CD4-positive, alpha-beta T cell (primary cell): ENCODE measurements around the gene DICER1. TPM values are rescaled to one million over a fixed set of nuclear protein-coding genes. Genes with fewer than 3 reads are reported as not detected.

Experiments
- ATAC-seq: fragments of 200-7000 bp; cut with Tn5 transposase; one replicate; pipeline ENCODE4 v1.10.0; 2022; ENCODE audit warnings: mild to moderate bottlenecking; ENCODE audit not compliant: poor library complexity
- CTCF ChIA-PET: fragments of 350-600 bp; sonication (Branson Sonifier 250); formaldehyde crosslinking; loops from one replicate; lab custom pipeline; 2021; ENCODE audit warnings: antibody characterized with exemption, inconsistent platforms; lab: Charles Lee
- POLR2A ChIA-PET: fragments of 350-600 bp; sonication (Branson Sonifier 250); formaldehyde crosslinking; loops from one replicate; lab custom pipeline; 2021; ENCODE audit warnings: antibody characterized with exemption, inconsistent platforms; lab: Charles Lee
- DNase-seq, 14 experiments: peaks; one replicate each; pipeline ENCODE4 v3.0.0-alpha.2; 2013 to 2020; ENCODE audit warnings: mixed read lengths in 2 of 14
- H3K27ac ChIP-seq, 2 donors: one replicate each; pipeline versions ENCODE4 v1.5.1 to v1.7.0; 2013; ENCODE audit warnings: low read length in 2 of 2, low read depth in 1 of 2, mild to moderate bottlenecking in 1 of 2
- H3K27me3 ChIP-seq, 2 experiments: 1 replicate in 1 of 2; 2 replicates in 1 of 2; pipeline versions ENCODE4 v1.6.1 to v1.7.0; 2013; ENCODE audit warnings: low read length in 2 of 2, control low read depth in 1 of 2, mild to moderate bottlenecking in 1 of 2, moderate library complexity in 1 of 2; ENCODE audit not compliant: insufficient read depth in 2 of 2, control insufficient read depth in 1 of 2
- H3K36me3 ChIP-seq: one replicate; pipeline ENCODE4 v1.6.1; 2013; ENCODE audit warnings: low read length, control low read depth; ENCODE audit not compliant: insufficient read depth
- H3K4me1 ChIP-seq: one replicate; pipeline ENCODE4 v1.6.1; 2013; ENCODE audit warnings: low read length, control low read depth; ENCODE audit not compliant: insufficient read depth
- H3K4me3 ChIP-seq: one replicate; pipeline ENCODE4 v1.5.1; 2013; ENCODE audit warnings: mild to moderate bottlenecking, low read length, moderate library complexity
- H3K9me3 ChIP-seq, 2 experiments: 1 replicate in 1 of 2; 2 replicates in 1 of 2; pipeline versions ENCODE4 v1.6.1 to v1.7.0; 2013; ENCODE audit warnings: low read length in 2 of 2, mild to moderate bottlenecking in 2 of 2, control low read depth in 1 of 2, moderate library complexity in 1 of 2; ENCODE audit not compliant: control insufficient read depth in 1 of 2, insufficient read depth in 1 of 2
- H3K27ac Mint-ChIP-seq: one replicate; pipeline ENCODE4 v1.8.0; 2020; ENCODE audit warnings: mixed read lengths
- H3K27me3 Mint-ChIP-seq: one replicate; pipeline ENCODE4 v1.8.0; 2021; ENCODE audit warnings: mixed read lengths
- H3K36me3 Mint-ChIP-seq: one replicate; pipeline ENCODE4 v1.8.0; 2021; ENCODE audit warnings: low read depth, mixed read lengths
- H3K4me1 Mint-ChIP-seq: one replicate; pipeline ENCODE4 v1.8.0; 2021; ENCODE audit warnings: low read depth, mixed read lengths
- H3K4me3 Mint-ChIP-seq: one replicate; pipeline ENCODE4 v1.8.0; 2020; ENCODE audit warnings: mild to moderate bottlenecking, mixed read lengths
- H3K9me3 Mint-ChIP-seq: one replicate; pipeline ENCODE4 v1.8.0; 2020; ENCODE audit warnings: mixed read lengths
- intact Hi-C, 2 experiments: fragments of 100-400 bp; cut with DNase I in 1 of 2; cut with micrococcal nuclease in 1 of 2; formaldehyde crosslinking; loops; one replicate each; pipeline versions ENCODE4 v1.15.1 to v1.9.0; 2023 to 2025; cut with DNase I, micrococcal nuclease
- total RNA-seq, 174 experiments: library from RNA in 2 of 174; stranded (reverse) in 2 of 174; gene quantifications; one replicate each; pipeline ENCODE4 v1.2.3 and lab custom pipeline; 2021 to 2026
- TF ChIP-seq, protein P1 (sequence below): fragments of 200-600 bp; IDR thresholded peaks from one replicate; pipeline ENCODE4 v1.8.0; 2022; ENCODE audit warnings: antibody characterized with exemption, mild to moderate bottlenecking

DICER1 gene
- total RNA-seq, 2 experiments from 2014 or later, result 53.7 to 66.0 TPM

- H3K4me3 ChIP-seq, result no peak overlapping the region
- intact Hi-C loops, result loop anchor here in 1 of 2 experiments (5.0 to 10.0 kb wide), 3 partner anchors 362 to 1640 kb away; partner anchors contain the start of genes SYNE3 and VRK1
- H3K9me3 ChIP-seq, result no peaks in the 10 kb centered on the region
- H3K36me3 ChIP-seq, result no peaks in the 10 kb centered on the region
- TF ChIP-seq, protein P1, sequence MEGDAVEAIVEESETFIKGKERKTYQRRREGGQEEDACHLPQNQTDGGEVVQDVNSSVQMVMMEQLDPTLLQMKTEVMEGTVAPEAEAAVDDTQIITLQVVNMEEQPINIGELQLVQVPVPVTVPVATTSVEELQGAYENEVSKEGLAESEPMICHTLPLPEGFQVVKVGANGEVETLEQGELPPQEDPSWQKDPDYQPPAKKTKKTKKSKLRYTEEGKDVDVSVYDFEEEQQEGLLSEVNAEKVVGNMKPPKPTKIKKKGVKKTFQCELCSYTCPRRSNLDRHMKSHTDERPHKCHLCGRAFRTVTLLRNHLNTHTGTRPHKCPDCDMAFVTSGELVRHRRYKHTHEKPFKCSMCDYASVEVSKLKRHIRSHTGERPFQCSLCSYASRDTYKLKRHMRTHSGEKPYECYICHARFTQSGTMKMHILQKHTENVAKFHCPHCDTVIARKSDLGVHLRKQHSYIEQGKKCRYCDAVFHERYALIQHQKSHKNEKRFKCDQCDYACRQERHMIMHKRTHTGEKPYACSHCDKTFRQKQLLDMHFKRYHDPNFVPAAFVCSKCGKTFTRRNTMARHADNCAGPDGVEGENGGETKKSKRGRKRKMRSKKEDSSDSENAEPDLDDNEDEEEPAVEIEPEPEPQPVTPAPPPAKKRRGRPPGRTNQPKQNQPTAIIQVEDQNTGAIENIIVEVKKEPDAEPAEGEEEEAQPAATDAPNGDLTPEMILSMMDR, result no peak
- Mint-ChIP-seq H3K4me3 (peak overlapping the region; percentile 88), H3K9me3 (no peaks in the 10 kb centered on the region), H3K4me1 (peaks cover 71% of the 10 kb centered on the region), H3K36me3 (peaks cover 7% of the 10 kb centered on the region), H3K27me3 (no peaks in the 10 kb centered on the region), H3K27ac (peak overlapping the region; percentile 80)
- ChIA-PET POLR2A (no interaction called here), CTCF (no interaction called here)
- H3K27me3 ChIP-seq, result no peaks in the 10 kb centered on the region
- no peak overlapping the region for H3K27ac ChIP-seq
- DNase-seq (no peak), ATAC-seq (no peak)
- peaks cover 34% of the 10 kb centered on the region for H3K4me1 ChIP-seq
Observed at GRCh38 chr14:95155045-95155444, 2.3 kb downstream of the DICER1 start.

DNA sequence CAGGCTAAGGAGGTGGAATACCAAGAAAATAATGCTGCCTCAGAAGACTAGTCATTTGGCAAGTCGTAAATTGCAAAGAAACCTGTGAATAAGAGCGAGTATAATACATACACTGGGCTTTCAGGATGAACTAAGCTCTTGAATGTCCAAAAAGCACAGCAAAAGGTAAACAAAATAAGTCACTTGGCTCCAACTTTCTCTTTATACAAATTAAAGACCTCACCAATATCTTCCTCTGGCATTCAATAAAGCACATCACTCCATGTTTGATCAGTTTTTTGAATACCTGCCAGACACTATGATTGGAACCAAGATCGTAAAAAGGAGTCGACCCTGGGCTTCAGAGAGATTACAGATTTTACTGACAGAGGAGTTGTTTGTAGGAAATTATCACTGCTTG lies 3.5 kb downstream of the DICER1 start:
- H3K27ac ChIP-seq, result no peak overlapping the region
- Mint-ChIP-seq H3K9me3 (no peaks in the 10 kb centered on the region), H3K36me3 (peaks cover 13% of the 10 kb centered on the region), H3K4me3 (peak overlapping the region; percentile 88), H3K27me3 (no peaks in the 10 kb centered on the region), H3K27ac (no peak overlapping the region), H3K4me1 (peaks cover 81% of the 10 kb centered on the region)
- ChIA-PET POLR2A (interaction anchor here (0.7 to 1.3 kb wide), 2 partner anchors 22 to 36 kb away, joined by 3 read pairs; no protein-coding TSS in a partner anchor), CTCF (no interaction called here)
- DNase-seq, result no peak
- H3K27me3 ChIP-seq, result no peaks in the 10 kb centered on the region
- H3K36me3 ChIP-seq, result no peaks in the 10 kb centered on the region
- no peaks in the 10 kb centered on the region for H3K9me3 ChIP-seq
- intact Hi-C loops, result loop anchor here in 1 of 2 experiments (10.0 kb wide), 1 partner anchor 1641 kb away; the partner anchor contains the start of gene VRK1
- ATAC-seq, result no peak
- peaks cover 37% of the 10 kb centered on the region for H3K4me1 ChIP-seq
- no peak overlapping the region for H3K4me3 ChIP-seq
- TF ChIP-seq, protein P1, result no peak

DNA sequence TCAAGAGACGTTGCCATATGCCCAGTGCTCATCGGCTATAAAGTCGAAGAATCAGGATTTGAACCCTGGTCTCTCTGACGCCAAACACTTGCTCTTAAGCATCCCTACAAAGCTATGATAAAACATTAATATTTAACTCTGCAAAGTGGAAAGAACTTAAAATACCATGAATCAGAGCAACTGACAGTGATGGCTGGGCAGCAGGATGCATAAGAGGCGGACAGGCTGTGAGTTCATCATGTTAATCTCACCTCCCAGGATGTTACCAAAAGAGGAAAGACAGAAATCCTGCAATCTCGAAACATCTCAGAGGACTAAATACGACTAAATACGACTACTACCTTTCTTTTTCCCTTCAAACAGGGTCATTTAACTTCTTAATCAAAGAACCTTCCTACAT lies 5.8 kb downstream of the DICER1 start:
- TF ChIP-seq, protein P1, result no peak
- no peak overlapping the region for H3K4me3 ChIP-seq
- DNase-seq, result no peak
- H3K4me1 Mint-ChIP-seq, result peaks cover 93% of the 10 kb centered on the region
- CTCF ChIA-PET, result no interaction called here
- POLR2A ChIA-PET, result no interaction called here
- no peak overlapping the region for H3K27ac ChIP-seq
- peak overlapping the region; percentile 9 for H3K4me3 Mint-ChIP-seq
- no peaks in the 10 kb centered on the region for H3K27me3 Mint-ChIP-seq
- intact Hi-C loops, result loop anchor here in 1 of 2 experiments (10.0 kb wide), 1 partner anchor 1643 kb away; the partner anchor contains the start of gene VRK1
- peaks cover 0 to 2% of the 10 kb centered on the region in 2 experiments for H3K9me3 ChIP-seq
- H3K27ac Mint-ChIP-seq, result no peak overlapping the region
- peaks cover 29% of the 10 kb centered on the region for H3K4me1 ChIP-seq
- no peaks in the 10 kb centered on the region for H3K9me3 Mint-ChIP-seq
- H3K36me3 ChIP-seq, result peaks cover under 1% of the 10 kb centered on the region
- peaks cover 24% of the 10 kb centered on the region for H3K36me3 Mint-ChIP-seq
- H3K27me3 ChIP-seq, result no peaks in the 10 kb centered on the region
- no peak for ATAC-seq
